Smooth muscle cell of the pulmonary artery (primary cell): Measurements from ENCODE around the gene OR6C70. TPM values are rescaled to one million over a fixed set of nuclear protein-coding genes. Genes with fewer than 3 reads are reported as not detected.

Source experiments
- total RNA-seq: library from RNA; depleted of rRNA; stranded (reverse); fragments of >200 nt; gene quantifications from 2 replicates; pipeline ENCODE4 v1.2.3, GENCODE V29; 2014

OR6C70 gene
- not detected in 2 replicates for total RNA-seq

GRCh38 chr12:55470088-55470829, at the start of gene OR6C70:
OR6C70 (minus strand) TSS chr12:55470138; CDS start chr12:55470138, 0 bp downstream.

GRCh38 chr12:55492078-55492477, 22.1 kb upstream of the OR6C70 start, which contains the start of gene OR6C68:
OR6C68 (plus strand) TSS chr12:55492378; CDS start chr12:55492378, 0 bp downstream.

GRCh38 chr12:55443776-55444175, 26.2 kb downstream of the OR6C70 start, which contains the start of gene OR6C2:
OR6C2 (plus strand) TSS chr12:55444076; CDS start chr12:55452214, 8,138 bp downstream.

DNA sequence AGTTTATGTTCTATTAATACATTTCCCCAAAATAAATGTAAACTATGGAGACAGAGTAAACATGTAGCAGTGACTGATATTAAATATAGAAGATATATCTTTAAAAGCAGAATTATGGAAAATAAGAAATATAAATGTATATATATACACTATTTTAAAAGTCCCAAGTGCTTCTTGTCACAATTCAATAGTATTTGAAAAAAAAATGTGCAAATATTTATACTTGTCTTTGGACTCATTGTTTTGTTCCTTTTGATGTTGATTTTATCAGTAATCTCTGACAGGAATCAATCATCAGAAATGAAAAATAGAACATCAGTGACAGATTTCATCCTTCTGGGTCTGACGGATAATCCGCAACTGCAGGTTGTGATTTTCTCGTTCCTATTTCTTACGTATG, 44.0 kb downstream of the OR6C70 start, which contains the start of gene OR6C76:
Gene OR6C76 (plus strand): TSS at position 301 of the 400 bp plus-strand sequence. CDS start 0 bp downstream, at position 301.

Other genes with a start within 250 kb of the OR6C70 start
- gene OR10A7, start 249.1 kb downstream of the OR6C70 start, total RNA-seq: not detected in 2 replicates
- gene OR6C74, start 225.5 kb downstream of the OR6C70 start, total RNA-seq: not detected in 2 replicates
- gene OR6C6, start 173.6 kb downstream of the OR6C70 start, total RNA-seq: not detected in 2 replicates
- gene OR6C1, start 155.8 kb downstream of the OR6C70 start, total RNA-seq: not detected in 2 replicates
- not detected in 2 replicates for gene OR6C3, start 139.4 kb downstream of the OR6C70 start, total RNA-seq
- gene OR6C75, start 107.2 kb downstream of the OR6C70 start, total RNA-seq: not detected in 2 replicates
- not detected in 2 replicates for gene OR6C65, start 69.6 kb downstream of the OR6C70 start, total RNA-seq
- not detected in 2 replicates for gene OR6C76, start 43.9 kb downstream of the OR6C70 start, total RNA-seq
- not detected in 2 replicates for gene OR6C2, start 26.1 kb downstream of the OR6C70 start, total RNA-seq
- not detected in 2 replicates for gene OR6C68, start 22.2 kb upstream of the OR6C70 start, total RNA-seq
- gene OR6C4, start 79.5 kb upstream of the OR6C70 start, total RNA-seq: not detected in 2 replicates
- gene OR2AP1, start 102.3 kb upstream of the OR6C70 start, total RNA-seq: not detected in 2 replicates
- not detected in 2 replicates for gene OR10P1, start 166.8 kb upstream of the OR6C70 start, total RNA-seq
- 77.4 and 184 TPM in 2 replicates for gene ITGA7, start 237.8 kb upstream of the OR6C70 start, total RNA-seq
- 36.1 and 41.2 TPM in 2 replicates for gene BLOC1S1, start 245.9 kb upstream of the OR6C70 start, total RNA-seq